Measurements from ENCODE around the gene CD300LB. TPM values are rescaled to one million over a fixed set of nuclear protein-coding genes. Genes with fewer than 3 reads are reported as not detected.
A peak's percentile ranks its signal among the peaks of the same experiment; 100 is the strongest.

The CD300LB gene
- total RNA-seq, 4 donors from 2014 or later, result 0.48 to 0.59 TPM; not detected in 2

GRCh38 chr17:74573169-74573568, 41.9 kb upstream of the CD300LB start:
- DNase-seq, result no peak
- Histone ChIP-seq H3K4me1 (no peaks in the 10 kb centered on the region), H3K36me3 (no peaks in the 10 kb centered on the region), H3K4me3 (no peak overlapping the region), H3K27me3 (no peaks in the 10 kb centered on the region), H3K27ac (no peak overlapping the region), H3K9me3 (no peaks in the 10 kb centered on the region)
- TF ChIP-seq CTCF (IDR thresholded peaks at IDR 0.05), result no peak
- TF ChIP-seq POLR2A (IDR thresholded peaks at IDR 0.05), result no peak
- intact Hi-C loops (cut with DNase I; ENCODE audit: low total_unique reads), result no loop called here

- no peaks in the 10 kb centered on the region for H3K4me1 ChIP-seq
- intact Hi-C loops (cut with DNase I; ENCODE audit: low total_unique reads), result no loop called here
- no peaks in the 10 kb centered on the region for H3K36me3 ChIP-seq
- DNase-seq, result no peak
- no peak overlapping the region for H3K27ac ChIP-seq
- H3K9me3 ChIP-seq, result no peaks in the 10 kb centered on the region
- no peak for TF ChIP-seq CTCF (IDR thresholded peaks at IDR 0.05)
- TF ChIP-seq POLR2A (IDR thresholded peaks at IDR 0.05), result no peak
- no peaks in the 10 kb centered on the region for H3K27me3 ChIP-seq
- no peak overlapping the region for H3K4me3 ChIP-seq
Observed at GRCh38 chr17:74571621-74572270, 40.5 kb upstream of the CD300LB start.

GRCh38 chr17:74569020-74570003, 38.0 kb upstream of the CD300LB start:
- intact Hi-C loops (cut with DNase I; ENCODE audit: low total_unique reads), result no loop called here
- TF ChIP-seq CTCF (IDR thresholded peaks at IDR 0.05) (no peak), POLR2A (IDR thresholded peaks at IDR 0.05) (no peak)
- Histone ChIP-seq H3K4me3 (no peak overlapping the region), H3K27ac (no peak overlapping the region), H3K4me1 (no peaks in the 10 kb centered on the region), H3K36me3 (no peaks in the 10 kb centered on the region), H3K27me3 (no peaks in the 10 kb centered on the region), H3K9me3 (no peaks in the 10 kb centered on the region)
- DNase-seq, result peak in 1 of 2 donors; percentile 20

- TF ChIP-seq POLR2A (IDR thresholded peaks at IDR 0.05) (no peak), CTCF (IDR thresholded peaks at IDR 0.05) (no peak)
- no peaks in the 10 kb centered on the region for H3K27me3 ChIP-seq
- no peak for DNase-seq
- H3K36me3 ChIP-seq, result no peaks in the 10 kb centered on the region
- no peak overlapping the region for H3K4me3 ChIP-seq
- no peak overlapping the region for H3K27ac ChIP-seq
- no peaks in the 10 kb centered on the region for H3K9me3 ChIP-seq
- intact Hi-C loops (cut with DNase I; ENCODE audit: low total_unique reads), result no loop called here
- no peaks in the 10 kb centered on the region for H3K4me1 ChIP-seq
Observed at GRCh38 chr17:74568106-74568873, 37.0 kb upstream of the CD300LB start.
